Stomach (tissue), 4 donors: ENCODE results near the gene STRIP1.

Experiments used
- CTCF ChIP-seq, 7 experiments: fragments of 450-650 bp in 4 of 7; fragments of 200-600 bp in 3 of 7; sonication (generic) in 3 of 7; IDR thresholded peaks; one replicate each; pipeline ENCODE4 v1.5.1; 2016 to 2019; ENCODE audit warnings: antibody characterized with exemption in 7 of 7, control low read depth in 2 of 7, mild to moderate bottlenecking in 1 of 7
- EP300 ChIP-seq: sonication (generic); formaldehyde crosslinking; IDR thresholded peaks from one replicate; pipeline ENCODE4 v1.6.1; 2017; ENCODE audit warnings: antibody characterized with exemption
- POLR2A ChIP-seq, 4 donors: fragments of 450-650 bp; IDR thresholded peaks; one replicate each; pipeline ENCODE4 v1.6.1; 2016; ENCODE audit warnings: antibody characterized with exemption in 4 of 4, control low read depth in 2 of 4, mild to moderate bottlenecking in 1 of 4, moderate library complexity in 1 of 4
- POLR2AphosphoS5 ChIP-seq, 3 donors: sonication (generic); formaldehyde crosslinking; IDR thresholded peaks; one replicate each; pipeline ENCODE4 v1.6.1; 2016; ENCODE audit warnings: antibody characterized with exemption in 3 of 3

DNA sequence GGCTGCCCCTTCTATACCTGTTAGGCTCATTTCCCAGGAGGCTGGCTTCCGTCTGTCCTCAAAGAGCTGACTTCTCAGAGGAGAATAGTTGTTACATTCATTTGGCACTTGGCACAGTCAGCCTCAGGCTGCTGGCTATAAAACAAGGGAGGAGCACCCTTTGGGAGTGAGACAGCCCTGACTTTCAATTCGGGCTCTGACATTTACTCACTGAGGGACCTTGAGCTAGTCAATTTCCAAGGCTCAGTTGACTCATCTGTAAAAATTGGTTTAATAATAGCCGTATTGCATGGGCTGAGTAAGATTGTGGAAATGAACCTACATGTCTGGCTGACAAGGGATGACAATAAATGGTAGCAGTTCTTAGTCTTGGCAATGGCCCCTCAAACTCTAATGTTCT, 22.4 kb downstream of the STRIP1 start:
- no peak for TF ChIP-seq POLR2AphosphoS5 (IDR thresholded peaks at IDR 0.05)
- TF ChIP-seq POLR2A (IDR thresholded peaks at IDR 0.05), result no peak
- TF ChIP-seq CTCF (IDR thresholded peaks at IDR 0.05), result no peak
- TF ChIP-seq EP300, result no peak
